HL-60 (cell line): ENCODE results near the gene SIRPB1.

Experiments
- DNase-seq, 2 experiments: peaks; one replicate each; pipeline ENCODE4 v3.0.0-alpha.2; 2010 to 2020; ENCODE audit warnings: low read depth in 1 of 2, low spot score in 1 of 2
- H3K27ac ChIP-seq: fragments of 250-450 bp; sonication (Bioruptor Pico); replicated peaks from 2 replicates; pipeline ENCODE4 v1.5.1; 2020; ENCODE audit warnings: mild to moderate bottlenecking, moderate library complexity
- H3K27me3 ChIP-seq: fragments of 250-450 bp; sonication (Bioruptor Pico); 2 replicates; pipeline ENCODE4 v1.5.1; 2021; ENCODE audit warnings: mild to moderate bottlenecking, moderate library complexity; ENCODE audit not compliant: insufficient read depth, poor library complexity, severe bottlenecking
- H3K4me3 ChIP-seq: replicated peaks from 2 replicates; pipeline ENCODE4 v1.5.1; 2011; ENCODE audit warnings: mild to moderate bottlenecking, control low read depth, low read length; ENCODE audit not compliant: insufficient read depth
- CTCF ChIP-seq: IDR thresholded peaks from one replicate; pipeline ENCODE4 v1.5.1; 2011; ENCODE audit warnings: low read length, control low read depth, inconsistent platforms; ENCODE audit not compliant: insufficient read depth
- GABPA ChIP-seq: IDR thresholded peaks from 2 replicates; pipeline ENCODE4 v1.6.1; 2012; ENCODE audit warnings: low read depth
- POLR2AphosphoS5 ChIP-seq: IDR thresholded peaks from 2 replicates; pipeline ENCODE4 v1.6.1; 2012; ENCODE audit warnings: low read depth
- REST ChIP-seq: IDR thresholded peaks from 2 replicates; pipeline ENCODE4 v1.6.1; 2012; ENCODE audit warnings: low read depth; ENCODE audit not compliant: insufficient replicate concordance
- SPI1 ChIP-seq: IDR thresholded peaks from 2 replicates; pipeline ENCODE4 v1.6.1; 2012; ENCODE audit warnings: low read depth, mild to moderate bottlenecking, borderline replicate concordance

SIRPB1 gene

DNA sequence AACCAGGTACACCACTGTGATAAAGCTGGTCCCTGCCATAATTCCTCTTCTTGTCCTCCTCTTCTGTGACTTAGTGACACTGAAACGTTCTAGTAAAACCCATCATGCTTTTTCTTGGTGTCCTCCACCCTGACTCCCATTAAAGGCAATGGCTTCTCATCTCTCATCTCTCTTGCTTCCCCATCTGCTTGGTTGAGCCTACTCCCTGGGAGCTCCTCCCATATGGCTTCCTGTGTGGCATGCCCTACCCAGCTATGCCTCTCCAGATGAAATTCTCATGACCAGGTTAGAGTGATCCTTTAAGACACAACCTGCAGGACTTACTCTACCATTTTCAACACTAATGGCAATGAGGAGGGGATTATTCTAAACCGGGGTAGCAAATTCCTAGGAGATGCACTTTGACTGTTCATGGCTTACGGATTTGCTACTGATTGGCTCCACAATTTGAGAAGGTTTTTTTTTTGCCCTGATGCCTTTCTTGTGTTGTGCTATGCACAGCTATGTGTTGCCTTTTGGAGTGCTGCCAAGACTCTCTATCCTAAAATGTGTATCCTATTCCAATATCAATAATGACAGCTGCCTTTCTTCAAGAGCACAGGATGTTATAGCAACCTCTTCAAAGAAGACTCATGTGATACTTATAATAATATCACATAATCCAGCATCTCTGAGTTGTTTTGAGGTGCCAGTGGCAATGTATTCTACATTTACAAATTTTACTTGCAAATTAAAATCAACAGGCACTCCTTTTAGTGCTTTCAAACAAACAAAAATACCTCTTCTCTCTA lies 31.7 kb upstream of the SIRPB1 start:
- no peak for DNase-seq
- no peaks in the 10 kb centered on the region for H3K27me3 ChIP-seq
- H3K4me3 ChIP-seq: no peak overlapping the region
- TF ChIP-seq REST: no peak
- TF ChIP-seq POLR2AphosphoS5: no peak
- TF ChIP-seq SPI1: no peak
- TF ChIP-seq GABPA: no peak
- no peak for TF ChIP-seq CTCF
- H3K27ac ChIP-seq: no peak overlapping the region

DNA sequence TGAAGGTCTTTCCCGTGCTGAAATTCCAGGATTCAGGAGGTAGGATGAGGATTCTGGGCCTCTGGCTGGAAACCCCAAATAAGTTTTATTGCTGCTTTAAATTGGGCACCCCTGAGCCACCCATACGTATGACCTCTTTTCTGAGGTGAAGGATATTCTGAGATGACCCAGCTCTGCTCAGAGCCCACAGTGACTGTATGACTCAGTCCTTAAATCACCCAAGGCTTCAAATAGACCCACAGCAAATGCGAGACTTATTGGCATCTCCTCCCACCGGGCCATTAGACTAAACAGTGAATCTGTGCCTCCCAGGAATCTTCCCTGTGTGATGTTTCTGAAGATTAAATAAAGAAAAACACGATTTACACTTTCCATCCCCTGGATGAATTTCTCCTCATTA lies 28.3 kb upstream of the SIRPB1 start:
- no peak overlapping the region for H3K4me3 ChIP-seq
- DNase-seq: no peak
- TF ChIP-seq SPI1 (no peak), POLR2AphosphoS5 (no peak), CTCF (no peak), REST (no peak), GABPA (no peak)
- H3K27me3 ChIP-seq: no peaks in the 10 kb centered on the region
- no peak overlapping the region for H3K27ac ChIP-seq

DNA sequence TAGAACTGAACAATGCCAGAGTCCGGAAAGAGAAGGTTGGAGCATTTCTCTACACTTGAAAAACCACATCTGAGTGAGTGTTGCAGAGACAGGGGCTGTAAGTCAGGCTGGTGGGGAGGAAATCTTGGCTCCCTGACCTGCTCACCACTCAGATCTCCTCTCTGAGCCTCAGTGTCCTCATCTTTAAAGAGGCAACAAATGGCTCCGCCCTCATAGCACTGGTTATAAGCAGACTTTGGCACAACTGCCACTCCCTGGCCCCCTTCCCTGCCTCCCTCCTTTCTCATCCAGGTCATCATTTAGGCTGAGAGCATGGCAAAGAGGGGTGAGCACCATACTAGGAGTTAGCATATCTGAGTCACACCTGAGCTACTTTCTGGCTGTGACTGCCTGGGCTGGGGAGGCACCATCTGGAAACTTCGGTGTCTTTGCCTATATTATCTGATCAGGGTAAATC lies 27.2 kb upstream of the SIRPB1 start:
- DNase-seq: no peak
- Histone ChIP-seq H3K4me3 (no peak overlapping the region), H3K27me3 (no peaks in the 10 kb centered on the region), H3K27ac (no peak overlapping the region)
- TF ChIP-seq GABPA (no peak), REST (no peak), CTCF (no peak), POLR2AphosphoS5 (no peak), SPI1 (no peak)
